H1 (cell line): Measurements from ENCODE around the gene PRRG1. TPM values are rescaled to one million over a fixed set of nuclear protein-coding genes. Genes with fewer than 3 reads are reported as not detected.
A peak's percentile ranks its signal among the peaks of the same experiment; 100 is the strongest.

Source experiments
- CTCF ChIA-PET: fragments of 300-600 bp; sonication (Branson Sonifier 250); formaldehyde crosslinking; loops from one replicate; lab custom pipeline; 2021; ENCODE audit not compliant: partially characterized antibody; lab: Charles Lee
- POLR2A ChIA-PET: fragments of 300-600 bp; sonication (Branson Sonifier 250); formaldehyde crosslinking; loops from one replicate; lab custom pipeline; 2021; ENCODE audit warnings: inconsistent platforms; ENCODE audit not compliant: partially characterized antibody; lab: Charles Lee
- DNase-seq, 2 experiments: peaks; one replicate each; pipeline versions ENCODE4 v3.0.0 to v3.0.0-alpha.2; 2010 to 2022; ENCODE audit warnings: low spot score in 2 of 2, low read depth in 1 of 2, mixed read lengths in 1 of 2
- FAIRE-seq: peaks from 2 replicates; lab custom pipeline; 2011; peaks lifted over from hg19 to GRCh38; lab: Jason Lieb, UNC
- H2AFZ ChIP-seq: 2 replicates; pipeline ENCODE4 v1.8.1; 2012; ENCODE audit warnings: low read length, inconsistent platforms
- H2AK5ac ChIP-seq: 2 replicates; pipeline ENCODE4 v1.6.1; 2013; ENCODE audit warnings: low read depth, low read length
- H2BK120ac ChIP-seq: replicated peaks from 2 replicates; pipeline ENCODE3; 2013; ENCODE audit warnings: low read depth, low read length, inconsistent platforms
- H2BK12ac ChIP-seq: 2 replicates; pipeline ENCODE4 v1.6.1; 2013; ENCODE audit warnings: low read depth, low read length
- H2BK15ac ChIP-seq: 2 replicates; pipeline ENCODE4 v1.6.1; 2013; ENCODE audit warnings: low read length
- H2BK20ac ChIP-seq: 2 replicates; pipeline ENCODE4 v1.6.1; 2013; ENCODE audit warnings: low read length
- H2BK5ac ChIP-seq: 2 replicates; pipeline ENCODE4 v1.6.1; 2013; ENCODE audit warnings: low read depth, low read length
- H3K14ac ChIP-seq: 2 replicates; pipeline ENCODE4 v1.6.1; 2013; ENCODE audit warnings: inconsistent platforms; ENCODE audit not compliant: insufficient read length
- H3K18ac ChIP-seq: 2 replicates; pipeline ENCODE4 v1.6.1; 2013; ENCODE audit warnings: low read length; ENCODE audit errors: extremely low read depth
- H3K23ac ChIP-seq: 2 replicates; pipeline ENCODE4 v1.6.1; 2013; ENCODE audit warnings: inconsistent platforms; ENCODE audit not compliant: insufficient read length
- H3K23me2 ChIP-seq: 2 replicates; pipeline ENCODE4 v1.6.1; 2013; ENCODE audit warnings: low read depth, low read length
- H3K27ac ChIP-seq: 2 replicates; pipeline ENCODE4 v1.6.1; 2011; ENCODE audit warnings: low read depth, low read length, inconsistent platforms
- H3K27me3 ChIP-seq, 4 experiments: replicated peaks in 1 of 4; 1 replicate in 1 of 4; 2 replicates in 3 of 4; pipeline versions ENCODE4 v1.6.1 to v1.8.1; 2011 to 2013; ENCODE audit warnings: low read length in 3 of 4, mild to moderate bottlenecking in 3 of 4, inconsistent platforms in 2 of 4, mixed read lengths in 2 of 4, moderate library complexity in 1 of 4; ENCODE audit not compliant: control insufficient read depth in 3 of 4, insufficient read depth in 3 of 4; ENCODE audit errors: extremely low read depth in 1 of 4
- H3K36me3 ChIP-seq, 4 experiments: 2 replicates each; pipeline versions ENCODE4 v1.6.1 to v1.8.1; 2011 to 2013; ENCODE audit warnings: mild to moderate bottlenecking in 4 of 4, low read length in 3 of 4, moderate library complexity in 2 of 4, control low read depth in 1 of 4, inconsistent platforms in 1 of 4; ENCODE audit not compliant: insufficient read depth in 4 of 4, control insufficient read depth in 2 of 4
- H3K4ac ChIP-seq: replicated peaks from 2 replicates; pipeline ENCODE3; 2013; ENCODE audit warnings: low read length, low read depth, mixed read lengths, inconsistent platforms; ENCODE audit not compliant: insufficient read length
- H3K4me1 ChIP-seq, 4 experiments: replicated peaks in 1 of 4; 1 replicate in 1 of 4; 2 replicates in 3 of 4; pipeline versions ENCODE4 v1.6.1 to v1.8.1; 2011 to 2013; ENCODE audit warnings: low read length in 3 of 4, inconsistent platforms in 2 of 4, mixed read lengths in 1 of 4; ENCODE audit not compliant: insufficient read depth in 4 of 4, control insufficient read depth in 3 of 4
- H3K4me2 ChIP-seq, 2 experiments: 2 replicates each; pipeline versions ENCODE4 v1.6.1 to v1.8.1; 2011 to 2013; ENCODE audit warnings: low read depth in 2 of 2, low read length in 2 of 2, control low read depth in 1 of 2, inconsistent platforms in 1 of 2, mild to moderate bottlenecking in 1 of 2; ENCODE audit not compliant: insufficient read depth in 1 of 2
- H3K4me3 ChIP-seq, 4 experiments: fragments of 200-600, 300-600 bp in 1 of 4; sonication (generic), shearing (Covaris generic), sonication (Bioruptor Twin) in 1 of 4; 2 replicates each; pipeline versions ENCODE4 v1.5.1 to v1.8.1; 2011 to 2016; ENCODE audit warnings: low read length in 4 of 4, low read depth in 3 of 4, control low read depth in 2 of 4, inconsistent platforms in 2 of 4, mild to moderate bottlenecking in 2 of 4, mixed read lengths in 1 of 4, moderate library complexity in 1 of 4; ENCODE audit not compliant: insufficient read depth in 2 of 4; ENCODE audit errors: extremely low read depth in 1 of 4
- H3K56ac ChIP-seq: replicated peaks from 2 replicates; pipeline ENCODE3; 2013; ENCODE audit warnings: low read depth, mild to moderate bottlenecking, mixed read lengths, low read length, inconsistent platforms; ENCODE audit not compliant: insufficient read length
- H3K79me1 ChIP-seq: 2 replicates; pipeline ENCODE4 v1.6.1; 2013; ENCODE audit warnings: low read depth, low read length, control low read depth
- H3K79me2 ChIP-seq, 2 experiments: 2 replicates each; pipeline versions ENCODE4 v1.6.1 to v1.8.1; 2012 to 2013; ENCODE audit warnings: low read length in 2 of 2, mild to moderate bottlenecking in 2 of 2, inconsistent platforms in 1 of 2; ENCODE audit not compliant: insufficient read depth in 2 of 2, control insufficient read depth in 1 of 2
- H3K9ac ChIP-seq, 4 experiments: replicated peaks in 1 of 4; 1 replicate in 1 of 4; 2 replicates in 3 of 4; pipeline versions ENCODE4 v1.6.1 to v1.8.1; 2011 to 2013; ENCODE audit warnings: low read depth in 3 of 4, low read length in 3 of 4, control low read depth in 2 of 4, mild to moderate bottlenecking in 2 of 4, moderate library complexity in 2 of 4, inconsistent platforms in 1 of 4; ENCODE audit errors: extremely low read depth in 1 of 4
- H3K9me3 ChIP-seq, 2 experiments: 2 replicates each; pipeline versions ENCODE4 v1.6.1 to v1.8.1; 2012 to 2013; ENCODE audit warnings: mild to moderate bottlenecking in 2 of 2, moderate library complexity in 2 of 2, control low read depth in 1 of 2, inconsistent platforms in 1 of 2, low read depth in 1 of 2, low read length in 1 of 2, mixed read lengths in 1 of 2; ENCODE audit not compliant: insufficient read depth in 2 of 2
- H4K20me1 ChIP-seq, 2 experiments: replicated peaks in 1 of 2; 2 replicates each; pipeline versions ENCODE3 to v1.8.1; 2011 to 2013; ENCODE audit warnings: inconsistent platforms in 2 of 2, low read length in 2 of 2, mild to moderate bottlenecking in 1 of 2; ENCODE audit not compliant: insufficient read depth in 2 of 2, control insufficient read depth in 1 of 2
- H4K5ac ChIP-seq: 2 replicates; pipeline ENCODE4 v1.6.1; 2013; ENCODE audit warnings: low read length, low read depth, mixed read lengths, inconsistent platforms; ENCODE audit not compliant: insufficient read length
- H4K8ac ChIP-seq: 2 replicates; pipeline ENCODE4 v1.8.0; 2013; ENCODE audit warnings: mild to moderate bottlenecking, moderate library complexity, low read length, inconsistent platforms; ENCODE audit not compliant: insufficient read depth; ENCODE audit errors: extremely low read depth
- H4K91ac ChIP-seq: replicated peaks from 2 replicates; pipeline ENCODE3; 2013; ENCODE audit warnings: low read length, mixed read lengths, inconsistent platforms; ENCODE audit not compliant: insufficient read length
- BRCA1 ChIP-seq: IDR thresholded peaks from 2 replicates; pipeline ENCODE4 v1.6.1; 2012; ENCODE audit warnings: low read depth, low read length, improper control_type of control experiment
- GABPA ChIP-seq: IDR thresholded peaks from 2 replicates; pipeline ENCODE4 v1.6.1; 2011; ENCODE audit warnings: mild to moderate bottlenecking, low read length, moderate library complexity, borderline replicate concordance; ENCODE audit not compliant: insufficient read depth
- RAD21 ChIP-seq, 2 experiments: IDR thresholded peaks in 1 of 2; conservative IDR thresholded peaks in 1 of 2; 2 replicates each; pipeline ENCODE4 v1.6.1; 2011; ENCODE audit warnings: low read depth in 2 of 2, low read length in 2 of 2, improper control_type of control experiment in 1 of 2, inconsistent platforms in 1 of 2, mild to moderate bottlenecking in 1 of 2, moderate library complexity in 1 of 2
- TBP ChIP-seq: IDR thresholded peaks from 2 replicates; pipeline ENCODE4 v1.6.1; 2011; ENCODE audit warnings: low read depth, low read length, improper control_type of control experiment
- TEAD4 ChIP-seq: IDR thresholded peaks from 2 replicates; pipeline ENCODE4 v1.6.1; 2012; ENCODE audit warnings: low read depth, low read length, inconsistent platforms, mixed read lengths
- WGBS, 2 experiments: shearing (Covaris generic) in 1 of 2; methylation state at CpG; one replicate each; pipeline versions ENCODE4 v1.1.6 to v1.1.7; 2013 to 2015; ENCODE audit warnings: low lambda C conversion rate in 2 of 2, mixed read lengths in 2 of 2, inconsistent platforms in 1 of 2, low coverage in 1 of 2, missing lambda C conversion rate in 1 of 2; ENCODE audit not compliant: insufficient replicate concordance in 2 of 2, insufficient coverage in 1 of 2, insufficient read length in 1 of 2; ENCODE audit errors: extremely low coverage in 1 of 2, missing lambda C conversion rate in 1 of 2; 5-methylcytosine and 5-hydroxymethylcytosine counted together
- polyA plus RNA-seq, 7 experiments: library from polyadenylated mRNA; depleted of rRNA in 3 of 7; stranded (reverse) in 5 of 7; unstranded in 2 of 7; fragments of >200 nt in 5 of 7; fragments of 200-250 nt in 2 of 7; gene quantifications; 1 replicate in 5 of 7; 2 replicates in 1 of 7; 4 replicates in 1 of 7; pipeline versions ENCODE4 v1.2.1 to v1.2.3, GENCODE V29; 2011 to 2013; ENCODE audit warnings: missing spikeins in 2 of 7, mixed read lengths in 2 of 7
- total RNA-seq: library from RNA; stranded (reverse); fragmentation: NEBNext Ultra II Directional; extraction: Animal tissue kit (Norgen Biotek cat#: 25700); gene quantifications from 2 replicates; pipeline ENCODE4 v1.2.1, GENCODE V29; 2021
- TF ChIP-seq, protein P1 (sequence below), 3 experiments: IDR thresholded peaks; 1 replicate in 2 of 3; 2 replicates in 1 of 3; pipeline versions ENCODE4 v1.5.1 to v1.6.1; 2011; ENCODE audit warnings: low read length in 3 of 3, mild to moderate bottlenecking in 3 of 3, inconsistent platforms in 2 of 3, low read depth in 1 of 3, moderate library complexity in 1 of 3; ENCODE audit not compliant: insufficient read depth in 1 of 3; ENCODE audit errors: control extremely low read depth in 1 of 3

Gene PRRG1
- total and polyA plus RNA-seq, 2 of the 8 experiments (the other 6 are each of a cell fraction or from before 2014, with no cell fraction given), result 10.2 to 10.5 TPM

DNA sequence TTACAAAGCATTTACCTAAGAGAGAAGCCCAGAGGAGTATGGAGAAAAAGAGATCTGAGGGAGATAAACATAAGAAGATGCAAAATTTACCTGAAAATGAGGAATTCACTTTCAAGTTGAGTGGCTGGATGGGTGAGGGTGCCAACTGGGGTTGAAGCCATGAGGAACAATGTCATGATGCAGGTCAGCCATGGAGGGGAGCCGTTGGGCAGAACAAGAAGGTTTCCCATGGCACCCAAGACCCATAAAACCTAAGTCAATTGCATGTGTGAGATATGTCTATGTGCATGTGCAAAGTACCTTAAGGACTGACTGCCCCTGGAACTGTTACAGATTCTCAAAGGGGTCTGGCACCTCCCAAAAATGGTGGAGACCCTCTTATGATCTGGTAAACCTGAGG is 46.6 kb upstream of the PRRG1 start:
- TF ChIP-seq RAD21 (IDR thresholded peaks at IDR 0.05 in 1 of 2, conservative IDR thresholded peaks at IDR 0.05 in 1 of 2; ENCODE audit: low read depth in 2 of 2, low read length in 2 of 2) (peak; percentile 75 to 83), BRCA1 (no peak), TBP (no peak), TEAD4 (no peak), GABPA (no peak)
- TF ChIP-seq, protein P1, sequence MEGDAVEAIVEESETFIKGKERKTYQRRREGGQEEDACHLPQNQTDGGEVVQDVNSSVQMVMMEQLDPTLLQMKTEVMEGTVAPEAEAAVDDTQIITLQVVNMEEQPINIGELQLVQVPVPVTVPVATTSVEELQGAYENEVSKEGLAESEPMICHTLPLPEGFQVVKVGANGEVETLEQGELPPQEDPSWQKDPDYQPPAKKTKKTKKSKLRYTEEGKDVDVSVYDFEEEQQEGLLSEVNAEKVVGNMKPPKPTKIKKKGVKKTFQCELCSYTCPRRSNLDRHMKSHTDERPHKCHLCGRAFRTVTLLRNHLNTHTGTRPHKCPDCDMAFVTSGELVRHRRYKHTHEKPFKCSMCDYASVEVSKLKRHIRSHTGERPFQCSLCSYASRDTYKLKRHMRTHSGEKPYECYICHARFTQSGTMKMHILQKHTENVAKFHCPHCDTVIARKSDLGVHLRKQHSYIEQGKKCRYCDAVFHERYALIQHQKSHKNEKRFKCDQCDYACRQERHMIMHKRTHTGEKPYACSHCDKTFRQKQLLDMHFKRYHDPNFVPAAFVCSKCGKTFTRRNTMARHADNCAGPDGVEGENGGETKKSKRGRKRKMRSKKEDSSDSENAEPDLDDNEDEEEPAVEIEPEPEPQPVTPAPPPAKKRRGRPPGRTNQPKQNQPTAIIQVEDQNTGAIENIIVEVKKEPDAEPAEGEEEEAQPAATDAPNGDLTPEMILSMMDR (IDR thresholded peaks at IDR 0.05; ENCODE audit: control extremely low read depth in 1 of 3, insufficient read depth in 1 of 3, low read depth in 1 of 3, low read length in 3 of 3), result peak; percentile 49 to 54 (median 52); a peak in 3 of 4 replicates
- Histone ChIP-seq H3K27me3 (no peaks in the 10 kb centered on the region), H3K36me3 (no peaks in the 10 kb centered on the region), H2AFZ (no peak overlapping the region), H2BK5ac (no peak overlapping the region), H3K23me2 (no peaks in the 10 kb centered on the region), H3K9me3 (no peaks in the 10 kb centered on the region), H2AK5ac (no peak overlapping the region), H3K9ac (no peak overlapping the region), H4K20me1 (no peaks in the 10 kb centered on the region), H3K56ac (no peak overlapping the region), H3K4me2 (no peak overlapping the region), H3K18ac (no peak overlapping the region), H2BK15ac (no peak overlapping the region), H3K23ac (no peak overlapping the region), H3K79me1 (no peaks in the 10 kb centered on the region), H3K4me1 (no peaks in the 10 kb centered on the region), H3K79me2 (no peaks in the 10 kb centered on the region), H2BK20ac (no peak overlapping the region), H3K4me3 (no peak overlapping the region), H3K27ac (no peak overlapping the region), H2BK12ac (no peak overlapping the region), H3K14ac (no peak overlapping the region), H4K5ac (no peak overlapping the region), H4K8ac (no peak overlapping the region), H4K91ac (no peak overlapping the region), H3K4ac (no peak overlapping the region), H2BK120ac (no peak overlapping the region)
- POLR2A ChIA-PET, result interaction anchor here (0.6 kb wide), 1 partner anchor 398 kb away, joined by 3 read pairs; no protein-coding TSS in a partner anchor
- CTCF ChIA-PET, result interaction anchor here (0.7 to 1.8 kb wide), 4 partner anchors 167 to 872 kb away, joined by 3 to 6 read pairs (median 3); no protein-coding TSS in a partner anchor
- WGBS, 2 experiments, result 73% methylated on average over 1 of the region's 1 CpG; no CpG with 5 or more reads in 1 of the 2 experiments
- DNase-seq (peak in 1 of 2 experiments; percentile 41), FAIRE-seq (peak; percentile 87)
